Activated B cell treated with CpG ODN at 0.5 μM for 24 hours (primary cell): ENCODE results near the gene WIPF2. TPM values are rescaled to one million over a fixed set of nuclear protein-coding genes. Genes with fewer than 3 reads are reported as not detected.

Experiments used
- ATAC-seq: fragments of 200-7000 bp; cut with Tn5 transposase; one replicate; pipeline ENCODE4 v1.10.0; 2021; ENCODE audit warnings: low read depth, mild to moderate bottlenecking, moderate library complexity
- CTCF ChIA-PET: fragments of 350-600 bp; sonication (Branson Sonifier 250); formaldehyde crosslinking; loops from one replicate; lab custom pipeline; 2021; ENCODE audit warnings: antibody characterized with exemption; lab: Charles Lee
- POLR2A ChIA-PET: fragments of 350-600 bp; sonication (Branson Sonifier 250); formaldehyde crosslinking; loops from one replicate; lab custom pipeline; 2021; ENCODE audit warnings: antibody characterized with exemption; lab: Charles Lee
- DNase-seq: peaks from one replicate; pipeline ENCODE4 v3.0.0; 2022
- H3K27ac Mint-ChIP-seq: one replicate; pipeline ENCODE4 v1.8.0; 2020; ENCODE audit warnings: mixed read lengths
- H3K27me3 Mint-ChIP-seq: one replicate; pipeline ENCODE4 v1.8.0; 2021; ENCODE audit warnings: mixed read lengths
- H3K36me3 Mint-ChIP-seq: one replicate; pipeline ENCODE4 v1.8.0; 2021; ENCODE audit warnings: low read depth, mixed read lengths
- H3K4me1 Mint-ChIP-seq: one replicate; pipeline ENCODE4 v1.8.0; 2021; ENCODE audit warnings: mixed read lengths
- H3K4me3 Mint-ChIP-seq: one replicate; pipeline ENCODE4 v1.8.0; 2020; ENCODE audit warnings: mild to moderate bottlenecking, mixed read lengths
- H3K9me3 Mint-ChIP-seq: one replicate; pipeline ENCODE4 v1.8.0; 2020; ENCODE audit warnings: mixed read lengths
- CTCF ChIP-seq: fragments of 200-600 bp; IDR thresholded peaks from one replicate; pipeline ENCODE4 v1.8.0; 2022; ENCODE audit warnings: antibody characterized with exemption, mild to moderate bottlenecking
- intact Hi-C: fragments of 100-400 bp; cut with micrococcal nuclease; formaldehyde crosslinking; loops from one replicate; pipeline ENCODE4 v1.15.1; 2024
- total RNA-seq: library from RNA; stranded (reverse); gene quantifications from 2 replicates; pipeline ENCODE4 v1.2.3, GENCODE V29; 2022

The WIPF2 gene
- total RNA-seq, 1 donor from 2014 or later: 32.9 TPM

GRCh38 chr17:40279402-40279801 lies 60.3 kb downstream of the WIPF2 start:
- Mint-ChIP-seq H3K4me1 (peaks cover 9% of the 10 kb centered on the region), H3K27me3 (no peaks in the 10 kb centered on the region), H3K9me3 (no peaks in the 10 kb centered on the region), H3K27ac (no peak overlapping the region), H3K4me3 (no peak overlapping the region), H3K36me3 (peaks cover 77% of the 10 kb centered on the region)
- TF ChIP-seq CTCF: no peak
- intact Hi-C loops: no loop called here
- ChIA-PET POLR2A (no interaction called here), CTCF (no interaction called here)
- ATAC-seq (no peak), DNase-seq (no peak)

GRCh38 chr17:40281663-40282062 lies 62.6 kb downstream of the WIPF2 start:
- no peak for TF ChIP-seq CTCF
- ATAC-seq (no peak), DNase-seq (no peak)
- no peaks in the 10 kb centered on the region for H3K9me3 Mint-ChIP-seq
- CTCF ChIA-PET: no interaction called here
- POLR2A ChIA-PET: interaction anchor here (0.6 kb wide), 1 partner anchor 1843 kb away, joined by 6 read pairs; no protein-coding TSS in a partner anchor
- no peaks in the 10 kb centered on the region for H3K27me3 Mint-ChIP-seq
- no peak overlapping the region for H3K4me3 Mint-ChIP-seq
- intact Hi-C loops: loop anchor here (10.0 kb wide), 1 partner anchor 357 kb away; the partner anchor contains the start of genes LRRC3C and ORMDL3
- peaks cover 2% of the 10 kb centered on the region for H3K4me1 Mint-ChIP-seq
- H3K36me3 Mint-ChIP-seq: peaks cover 64% of the 10 kb centered on the region
- H3K27ac Mint-ChIP-seq: no peak overlapping the region

- TF ChIP-seq CTCF: no peak
- no peak for ATAC-seq
- H3K27ac Mint-ChIP-seq: no peak overlapping the region
- no peaks in the 10 kb centered on the region for H3K27me3 Mint-ChIP-seq
- DNase-seq: no peak
- POLR2A ChIA-PET: interaction anchor here (0.6 to 1.5 kb wide), 7 partner anchors 44 to 265 kb away, joined by 3 to 6 read pairs (median 4); partner anchors contain the start of genes MED24 and WIPF2
- H3K4me1 Mint-ChIP-seq: peaks cover 14% of the 10 kb centered on the region
- no peak overlapping the region for H3K4me3 Mint-ChIP-seq
- H3K36me3 Mint-ChIP-seq: peaks cover 50% of the 10 kb centered on the region
- CTCF ChIA-PET: interaction anchor here (0.7 to 0.8 kb wide), 2 partner anchors 16 to 82 kb away, joined by 3 read pairs; no protein-coding TSS in a partner anchor
- no peaks in the 10 kb centered on the region for H3K9me3 Mint-ChIP-seq
- intact Hi-C loops: loop anchor here (10.0 kb wide), 1 partner anchor 359 kb away; the partner anchor contains the start of genes LRRC3C and ORMDL3
Observed at GRCh38 chr17:40283662-40284061, 64.6 kb downstream of the WIPF2 start.

- Mint-ChIP-seq H3K4me3 (no peak overlapping the region), H3K36me3 (peaks cover 44% of the 10 kb centered on the region), H3K9me3 (no peaks in the 10 kb centered on the region), H3K27ac (no peak overlapping the region), H3K27me3 (no peaks in the 10 kb centered on the region), H3K4me1 (peaks cover 17% of the 10 kb centered on the region)
- no peak for ATAC-seq
- ChIA-PET CTCF (interaction anchor here (0.7 to 0.8 kb wide), 2 partner anchors 17 to 82 kb away, joined by 3 read pairs; no protein-coding TSS in a partner anchor), POLR2A (interaction anchor here (0.7 to 1.5 kb wide), 5 partner anchors 64 to 264 kb away, joined by 3 to 6 read pairs (median 4); partner anchors contain the start of genes MED24 and WIPF2)
- intact Hi-C loops: loop anchor here (10.0 kb wide), 1 partner anchor 359 kb away; the partner anchor contains the start of genes LRRC3C and ORMDL3
- no peak for DNase-seq
- TF ChIP-seq CTCF: no peak
Observed at GRCh38 chr17:40284085-40284713, 65.1 kb downstream of the WIPF2 start.

- no peak for ATAC-seq
- Mint-ChIP-seq H3K36me3 (peaks cover 23% of the 10 kb centered on the region), H3K27ac (no peak overlapping the region), H3K27me3 (no peaks in the 10 kb centered on the region), H3K9me3 (no peaks in the 10 kb centered on the region), H3K4me1 (peaks cover 18% of the 10 kb centered on the region), H3K4me3 (no peak overlapping the region)
- DNase-seq: no peak
- intact Hi-C loops: loop anchor here (5.0 to 10.0 kb wide), 2 partner anchors 131 to 362 kb away; partner anchors contain the start of genes LRRC3C, ORMDL3 and TOP2A
- TF ChIP-seq CTCF: no peak
- POLR2A ChIA-PET: interaction anchor here (0.7 to 0.8 kb wide), 2 partner anchors 9 to 40 kb away, joined by 3 to 4 read pairs; no protein-coding TSS in a partner anchor
- CTCF ChIA-PET: interaction anchor here (0.5 to 2.2 kb wide), 2 partner anchors 67 to 173 kb away, joined by 4 to 5 read pairs; no protein-coding TSS in a partner anchor
Observed at GRCh38 chr17:40286473-40286872, 67.4 kb downstream of the WIPF2 start.
